Naive thymus-derived CD8-positive, alpha-beta T cell (primary cell): ENCODE measurements around the gene EXOSC7. TPM values are rescaled to one million over a fixed set of nuclear protein-coding genes. Genes with fewer than 3 reads are reported as not detected.
A peak's percentile ranks its signal among the peaks of the same experiment; 100 is the strongest.

Experiments
- ATAC-seq, 2 donors: fragments of 150-1000 bp; cut with Tn5 transposase in 1 of 2; sonication (Bioruptor Pico), chemical (Tn5 transposase) in 1 of 2; 1 replicate in 1 of 2; 2 replicates in 1 of 2; pipeline ENCODE4 v1.10.0; 2021; ENCODE audit warnings: mild to moderate bottlenecking in 2 of 2, moderate library complexity in 2 of 2
- POLR2A ChIA-PET: fragments of 350-600 bp; sonication (Branson Sonifier 250); formaldehyde crosslinking; loops from one replicate; lab custom pipeline; 2021; ENCODE audit warnings: antibody characterized with exemption; lab: Charles Lee
- DNase-seq, 10 donors: peaks; one replicate each; pipeline versions ENCODE4 v3.0.0 to v3.0.0-alpha.2; 2020 to 2022
- H3K27ac Mint-ChIP-seq, 10 donors: one replicate each; pipeline ENCODE4 v1.8.0; 2020 to 2022; ENCODE audit warnings: mild to moderate bottlenecking in 10 of 10, mixed read lengths in 10 of 10, moderate library complexity in 4 of 10, inconsistent platforms in 1 of 10
- H3K27me3 Mint-ChIP-seq, 5 donors: one replicate each; pipeline ENCODE4 v1.8.0; 2021 to 2022; ENCODE audit warnings: mixed read lengths in 5 of 5
- H3K36me3 Mint-ChIP-seq, 3 donors: one replicate each; pipeline ENCODE4 v1.8.0; 2020 to 2022; ENCODE audit warnings: mixed read lengths in 3 of 3, mild to moderate bottlenecking in 2 of 3, inconsistent platforms in 1 of 3
- H3K4me1 Mint-ChIP-seq, 4 donors: one replicate each; pipeline ENCODE4 v1.8.0; 2021 to 2022; ENCODE audit warnings: mixed read lengths in 4 of 4
- H3K4me3 Mint-ChIP-seq, 10 donors: one replicate each; pipeline ENCODE4 v1.8.0; 2020 to 2022; ENCODE audit warnings: mild to moderate bottlenecking in 10 of 10, mixed read lengths in 10 of 10, moderate library complexity in 6 of 10, inconsistent platforms in 1 of 10
- H3K9me3 Mint-ChIP-seq, 9 donors: one replicate each; pipeline ENCODE4 v1.8.0; 2020 to 2022; ENCODE audit warnings: mixed read lengths in 9 of 9, mild to moderate bottlenecking in 3 of 9, inconsistent platforms in 1 of 9, moderate library complexity in 1 of 9
- polyA plus RNA-seq, 3 donors: library from polyadenylated mRNA; unstranded; fragments of 300-500 nt; fragmentation: Illumina TruSeq; gene quantifications; one replicate each; pipeline ENCODE4 v1.2.3, GENCODE V29; 2021
- total RNA-seq, 8 experiments: library from RNA in 2 of 8; stranded (reverse) in 2 of 8; gene quantifications; one replicate each; pipeline ENCODE4 v1.2.3 and lab custom pipeline; 2021 to 2026

Gene EXOSC7
- total and polyA plus RNA-seq, 5 experiments from 2014 or later = 46.0 to 55.5 (median 49.1) TPM

- no peak for ATAC-seq
- Mint-ChIP-seq H3K4me1 (peaks cover 18 to 31% (median 25%) of the 10 kb centered on the region in 4 donors), H3K4me3 (peak overlapping the region in 1 of 10 donors; percentile 31), H3K27ac (no peak overlapping the region), H3K36me3 (peaks cover 0 to 2% (median 0%) of the 10 kb centered on the region in 3 donors), H3K27me3 (peaks cover 10 to 58% (median 51%) of the 10 kb centered on the region in 5 donors), H3K9me3 (no peaks in the 10 kb centered on the region)
- DNase-seq = no peak
- POLR2A ChIA-PET = interaction anchor here (0.6 kb wide), 1 partner anchor 347 kb away, joined by 3 read pairs; no protein-coding TSS in a partner anchor
Measured at GRCh38 chr3:45032113-45032512, 56.1 kb downstream of the EXOSC7 start.

- Mint-ChIP-seq H3K27me3 (peaks cover 13 to 61% (median 52%) of the 10 kb centered on the region in 5 donors), H3K27ac (peak overlapping the region in 1 of 10 donors; percentile 11), H3K4me3 (peak overlapping the region in 2 of 10 donors; percentile 8 to 45), H3K36me3 (peaks cover 0 to 2% (median 0%) of the 10 kb centered on the region in 3 donors), H3K9me3 (no peaks in the 10 kb centered on the region), H3K4me1 (peaks cover 18 to 37% (median 27%) of the 10 kb centered on the region in 4 donors)
- POLR2A ChIA-PET = no interaction called here
- ATAC-seq (no peak), DNase-seq (no peak)
Measured at GRCh38 chr3:45033791-45034190, 57.7 kb downstream of the EXOSC7 start.

- Mint-ChIP-seq H3K27ac (peak overlapping the region in 3 of 10 donors; percentile 22 to 54 (median 25)), H3K27me3 (peaks cover 13 to 61% (median 49%) of the 10 kb centered on the region in 5 donors)
Measured at GRCh38 chr3:45034612-45035252, 58.7 kb downstream of the EXOSC7 start.

GRCh38 chr3:45035441-45036301, 59.6 kb downstream of the EXOSC7 start:
- ATAC-seq = no peak
- H3K4me1 Mint-ChIP-seq = peaks cover 20 to 40% (median 28%) of the 10 kb centered on the region in 4 donors
- H3K27me3 Mint-ChIP-seq = peaks cover 15 to 61% (median 48%) of the 10 kb centered on the region in 5 donors
- H3K9me3 Mint-ChIP-seq = no peaks in the 10 kb centered on the region
- peaks cover 0 to 2% (median 0%) of the 10 kb centered on the region in 3 donors for H3K36me3 Mint-ChIP-seq
- peak in 3 of 10 donors; percentile 15 to 24 (median 24) for DNase-seq
- POLR2A ChIA-PET = interaction anchor here (0.7 to 1.4 kb wide), 3 partner anchors 38 to 463 kb away, joined by 3 to 4 read pairs (median 3); no protein-coding TSS in a partner anchor
- H3K27ac Mint-ChIP-seq = peak overlapping the region in 2 of 10 donors; percentile 20 to 74
- H3K4me3 Mint-ChIP-seq = peak overlapping the region; percentile 65 to 91 (median 82)

More at GRCh38 chr3:45034612-45035252, 58.7 kb downstream of the EXOSC7 start:
- POLR2A ChIA-PET = interaction anchor here (0.7 kb wide), 2 partner anchors 35 to 274 kb away, joined by 4 read pairs; no protein-coding TSS in a partner anchor
- ATAC-seq = no peak
- DNase-seq = peak in 2 of 10 donors; percentile 17 to 27
- peaks cover 18 to 37% (median 27%) of the 10 kb centered on the region in 4 donors for H3K4me1 Mint-ChIP-seq
- peak overlapping the region in 9 of 10 donors; percentile 13 to 81 (median 66) for H3K4me3 Mint-ChIP-seq
- H3K36me3 Mint-ChIP-seq = peaks cover 0 to 2% (median 0%) of the 10 kb centered on the region in 3 donors
- no peaks in the 10 kb centered on the region for H3K9me3 Mint-ChIP-seq

GRCh38 chr3:45037720-45038455, 61.8 kb downstream of the EXOSC7 start:
- ATAC-seq = peak; percentile 93
- peaks cover 0 to 2% (median 0%) of the 10 kb centered on the region in 3 donors for H3K36me3 Mint-ChIP-seq
- H3K4me3 Mint-ChIP-seq = peak overlapping the region in 9 of 10 donors; percentile 8 to 70 (median 60)
- peak; percentile 68 to 95 (median 90) for DNase-seq
- H3K27me3 Mint-ChIP-seq = peaks cover 12 to 47% (median 33%) of the 10 kb centered on the region in 5 donors
- peak overlapping the region in 4 of 10 donors; percentile 13 to 64 (median 46) for H3K27ac Mint-ChIP-seq
- POLR2A ChIA-PET = interaction anchor here (0.7 to 2.2 kb wide), 3 partner anchors 31 to 173 kb away, joined by 4 to 7 read pairs (median 5); no protein-coding TSS in a partner anchor
- H3K9me3 Mint-ChIP-seq = no peaks in the 10 kb centered on the region
- peaks cover 20 to 58% (median 29%) of the 10 kb centered on the region in 4 donors for H3K4me1 Mint-ChIP-seq

- POLR2A ChIA-PET = interaction anchor here (0.6 kb wide), 1 partner anchor 168 kb away, joined by 3 read pairs; no protein-coding TSS in a partner anchor
- H3K4me1 Mint-ChIP-seq = peaks cover 4 to 31% (median 6%) of the 10 kb centered on the region in 4 donors
- DNase-seq = no peak
- no peaks in the 10 kb centered on the region for H3K9me3 Mint-ChIP-seq
- H3K27ac Mint-ChIP-seq = peak overlapping the region in 2 of 10 donors; percentile 15 to 24
- no peak for ATAC-seq
- H3K27me3 Mint-ChIP-seq = peaks cover 8 to 26% (median 11%) of the 10 kb centered on the region in 5 donors
- no peak overlapping the region for H3K4me3 Mint-ChIP-seq
- no peaks in the 10 kb centered on the region for H3K36me3 Mint-ChIP-seq
Measured at GRCh38 chr3:45041666-45042065, 65.6 kb downstream of the EXOSC7 start.

GRCh38 chr3:45042162-45042561, 66.1 kb downstream of the EXOSC7 start:
- Mint-ChIP-seq H3K27ac (peak overlapping the region in 1 of 10 donors; percentile 15), H3K27me3 (peaks cover 4 to 26% (median 14%) of the 10 kb centered on the region in 5 donors), H3K4me3 (no peak overlapping the region), H3K4me1 (peaks cover 0 to 28% (median 5%) of the 10 kb centered on the region in 4 donors), H3K36me3 (no peaks in the 10 kb centered on the region), H3K9me3 (no peaks in the 10 kb centered on the region)
- ATAC-seq = no peak
- DNase-seq = no peak
- POLR2A ChIA-PET = interaction anchor here (0.6 to 1.0 kb wide), 2 partner anchors 9 to 167 kb away, joined by 3 read pairs; no protein-coding TSS in a partner anchor

GRCh38 chr3:45043728-45044299, 67.8 kb downstream of the EXOSC7 start:
- POLR2A ChIA-PET = no interaction called here
- H3K36me3 Mint-ChIP-seq = no peaks in the 10 kb centered on the region
- DNase-seq (no peak), ATAC-seq (no peak)
- H3K4me3 Mint-ChIP-seq = no peak overlapping the region
- peaks cover 0 to 20% (median 3%) of the 10 kb centered on the region in 4 donors for H3K4me1 Mint-ChIP-seq
- peaks cover 9 to 40% (median 18%) of the 10 kb centered on the region in 5 donors for H3K27me3 Mint-ChIP-seq
- no peaks in the 10 kb centered on the region for H3K9me3 Mint-ChIP-seq
- no peak overlapping the region for H3K27ac Mint-ChIP-seq

GRCh38 chr3:45048244-45048643, 72.2 kb downstream of the EXOSC7 start:
- H3K27ac Mint-ChIP-seq = no peak overlapping the region
- no peaks in the 10 kb centered on the region for H3K36me3 Mint-ChIP-seq
- H3K9me3 Mint-ChIP-seq = no peaks in the 10 kb centered on the region
- no peak overlapping the region for H3K4me3 Mint-ChIP-seq
- POLR2A ChIA-PET = no interaction called here
- ATAC-seq = no peak
- H3K4me1 Mint-ChIP-seq = no peaks in the 10 kb centered on the region
- DNase-seq = no peak
- peaks cover 21 to 63% (median 24%) of the 10 kb centered on the region in 5 donors for H3K27me3 Mint-ChIP-seq

- POLR2A ChIA-PET = no interaction called here
- Mint-ChIP-seq H3K36me3 (no peaks in the 10 kb centered on the region), H3K4me3 (no peak overlapping the region), H3K27ac (no peak overlapping the region), H3K27me3 (peaks cover 21 to 61% (median 24%) of the 10 kb centered on the region in 5 donors), H3K4me1 (no peaks in the 10 kb centered on the region), H3K9me3 (no peaks in the 10 kb centered on the region)
- no peak for ATAC-seq
- no peak for DNase-seq
Measured at GRCh38 chr3:45049807-45050206, 73.8 kb downstream of the EXOSC7 start.

GRCh38 chr3:45051685-45052084, 75.6 kb downstream of the EXOSC7 start:
- H3K27ac Mint-ChIP-seq = no peak overlapping the region
- peaks cover 14 to 46% (median 19%) of the 10 kb centered on the region in 5 donors for H3K27me3 Mint-ChIP-seq
- H3K9me3 Mint-ChIP-seq = no peaks in the 10 kb centered on the region
- H3K4me1 Mint-ChIP-seq = no peaks in the 10 kb centered on the region
- POLR2A ChIA-PET = interaction anchor here (0.9 kb wide), 1 partner anchor 9 kb away, joined by 3 read pairs; no protein-coding TSS in a partner anchor
- H3K4me3 Mint-ChIP-seq = no peak overlapping the region
- DNase-seq (no peak), ATAC-seq (no peak)
- H3K36me3 Mint-ChIP-seq = no peaks in the 10 kb centered on the region
